Measurements from ENCODE around the gene ADD1.
"Not testable (repeated sequence)": the region's sequence is repeated elsewhere in the genome, so short reads cannot be mapped to it uniquely, and the experiment has no call there.

Gene ADD1

DNA sequence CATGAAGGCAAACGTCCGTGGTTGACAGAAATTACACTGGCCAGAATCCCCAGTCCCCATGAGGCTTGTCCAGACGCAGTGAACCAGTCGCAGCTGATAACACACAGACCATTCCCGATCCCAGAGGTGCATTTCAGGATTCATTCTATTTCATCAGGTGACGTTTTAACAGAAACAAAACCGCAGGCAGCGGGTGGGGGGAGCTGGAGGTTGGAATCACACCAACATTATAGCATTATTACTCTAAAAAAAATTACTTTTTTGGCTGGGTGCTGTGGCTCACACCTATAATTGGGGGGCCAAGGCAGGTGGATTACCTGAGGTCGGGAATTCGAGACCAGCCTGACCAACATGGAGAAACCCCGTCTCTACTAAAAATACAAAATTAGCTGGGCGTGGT, 94.3 kb downstream of the ADD1 start:
- no peak for DNase-seq

- not testable (repeated sequence) for DNase-seq
Measured at GRCh38 chr4:2938411-2938810, 94.8 kb downstream of the ADD1 start.

DNA sequence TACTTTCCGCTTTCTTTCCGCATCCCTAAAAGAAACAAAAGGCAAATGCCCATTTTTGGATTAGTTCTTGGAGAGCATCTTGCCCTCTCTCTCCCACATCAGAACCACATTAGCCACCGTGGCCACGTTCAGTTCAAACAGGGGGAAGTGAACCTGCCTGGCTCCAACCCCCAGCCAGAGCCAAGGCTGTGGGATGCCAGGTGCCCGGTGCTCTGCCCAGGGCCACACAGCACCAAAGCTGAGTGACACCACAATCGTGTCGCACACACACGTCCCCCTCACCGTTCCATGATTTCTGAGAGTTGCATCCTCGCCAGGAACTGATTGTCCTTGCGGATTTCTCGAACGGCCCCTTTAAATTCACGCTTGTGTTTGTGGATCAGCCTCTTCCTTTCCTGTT, 95.3 kb downstream of the ADD1 start:
- no peak for DNase-seq

GRCh38 chr4:2939383-2940243, 96.0 kb downstream of the ADD1 start:
- no peak for DNase-seq

- DNase-seq = no peak
Measured at GRCh38 chr4:2940267-2941137, 96.9 kb downstream of the ADD1 start.

- no peak for DNase-seq
Measured at GRCh38 chr4:2941138-2942036, 97.7 kb downstream of the ADD1 start.

DNA sequence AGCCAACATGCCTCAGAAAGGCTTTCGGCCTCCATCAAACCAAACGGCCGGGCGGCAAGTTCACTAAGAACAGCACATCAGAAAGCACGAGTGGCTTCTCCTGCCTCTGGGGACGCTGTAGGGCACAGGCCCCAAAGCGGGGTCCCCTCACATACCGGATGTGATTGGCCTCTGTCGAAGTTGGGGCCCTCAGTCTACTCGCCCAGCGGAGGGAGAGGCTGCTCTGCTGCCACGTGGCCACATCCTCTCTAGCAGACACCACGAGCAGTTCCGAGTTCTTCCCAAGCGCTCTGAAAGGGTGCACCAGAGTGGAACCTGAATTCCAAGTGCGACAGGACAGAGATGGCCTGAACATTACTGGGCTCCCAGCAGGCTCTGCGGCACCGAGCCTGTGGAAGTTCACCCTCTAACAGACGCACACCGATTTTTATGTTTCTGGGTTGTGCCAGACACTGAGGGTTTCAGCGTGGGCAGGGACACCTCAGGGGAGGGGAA, 98.4 kb downstream of the ADD1 start:
- DNase-seq = no peak

- DNase-seq = no peak
Measured at GRCh38 chr4:2942532-2943363, 99.1 kb downstream of the ADD1 start.

DNA sequence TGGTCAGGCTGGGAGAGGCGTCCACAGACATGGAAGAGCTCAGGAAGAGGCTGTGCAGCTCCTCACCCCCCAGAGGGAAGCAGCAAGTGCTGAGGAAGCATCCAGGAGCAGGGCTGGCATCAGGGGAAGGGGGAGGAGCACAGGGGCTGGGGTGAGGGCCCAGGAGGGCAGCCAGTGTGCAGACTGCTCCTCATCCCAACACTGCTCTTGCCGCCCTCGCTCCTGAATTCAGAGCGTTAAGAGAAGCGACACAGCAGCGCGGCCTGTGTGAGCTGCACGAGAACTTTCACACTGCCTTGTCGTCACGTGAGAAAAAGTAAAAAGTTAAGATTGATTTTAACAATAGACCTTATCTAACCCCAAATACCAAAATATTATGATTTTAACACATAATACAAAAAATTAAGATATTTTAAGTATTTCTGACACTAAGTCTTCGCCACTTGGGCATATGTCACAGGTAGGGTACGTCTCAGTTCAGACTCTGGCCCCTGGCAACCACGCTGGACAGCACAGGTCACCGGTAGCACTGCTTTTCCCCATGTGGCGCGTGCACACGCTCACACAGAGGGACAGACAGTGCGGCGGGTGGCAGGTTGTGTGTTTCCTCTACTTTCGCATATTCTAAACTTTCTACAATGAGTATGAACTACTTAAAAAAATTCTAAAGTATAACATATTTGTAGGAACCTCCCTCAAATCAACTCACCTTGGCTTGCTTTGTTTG, 99.9 kb downstream of the ADD1 start:
- no peak for DNase-seq

- DNase-seq = no peak
Measured at GRCh38 chr4:2944091-2944482, 100.4 kb downstream of the ADD1 start.

- no peak for DNase-seq
Measured at GRCh38 chr4:2944586-2945526, 101.2 kb downstream of the ADD1 start.

- DNase-seq = not testable (repeated sequence)
Measured at GRCh38 chr4:2945619-2946604, 102.3 kb downstream of the ADD1 start.

GRCh38 chr4:2946812-2947600, 103.4 kb downstream of the ADD1 start:
- DNase-seq = no peak

GRCh38 chr4:2947926-2948325, 104.3 kb downstream of the ADD1 start:
- no peak for DNase-seq

DNA sequence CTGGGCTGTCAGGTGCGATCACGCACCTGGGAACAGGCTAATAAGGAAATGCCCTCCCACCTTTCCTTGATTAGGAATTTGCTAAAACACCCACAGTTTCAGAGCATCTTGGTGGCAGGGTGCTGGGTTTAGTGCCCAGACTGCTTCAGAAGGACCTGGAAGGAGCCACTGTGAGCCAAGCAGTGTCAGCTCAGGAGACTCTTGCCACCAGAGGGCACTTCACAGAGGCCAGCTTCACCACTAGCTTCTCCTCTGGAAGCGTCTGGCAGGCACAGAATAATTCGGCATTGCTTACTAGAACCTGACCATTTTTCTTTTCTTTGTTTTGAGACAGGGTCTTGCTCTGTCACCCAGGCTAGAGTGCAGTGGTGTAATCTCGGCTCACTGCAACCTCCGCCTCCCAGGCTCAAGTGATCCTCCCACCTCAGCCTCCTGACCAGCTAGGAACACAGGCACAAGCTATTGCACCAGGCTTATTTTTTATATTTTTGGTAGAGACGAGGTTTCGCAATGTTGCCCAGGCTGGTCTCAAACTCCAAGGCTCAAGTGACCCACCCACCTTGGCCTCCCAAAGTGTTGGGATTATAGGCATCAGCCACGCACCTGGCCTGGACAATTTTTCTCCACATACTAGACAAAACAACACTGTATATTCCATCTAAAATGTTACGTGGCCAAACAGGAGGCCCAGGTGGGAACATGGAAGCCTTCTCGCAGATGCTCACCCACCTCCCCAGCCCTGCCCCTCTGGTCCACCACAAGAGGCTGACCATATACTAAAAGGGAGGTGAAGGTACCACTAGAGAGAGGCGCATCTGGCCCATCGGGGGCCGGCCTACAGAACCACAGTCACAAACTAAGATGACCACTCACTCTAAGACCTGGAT, 105.5 kb downstream of the ADD1 start:
- no peak for DNase-seq

GRCh38 chr4:2949782-2950125, 106.1 kb downstream of the ADD1 start:
- no peak for DNase-seq

All from bone marrow (tissue), 2 donors.